ENCODE measurements around the gene SCAF11. TPM values are rescaled to one million over a fixed set of nuclear protein-coding genes. Genes with fewer than 3 reads are reported as not detected.

SCAF11 gene
- total RNA-seq, 1 experiment from 2014 or later, result 79.8 TPM

- no TSS peak for BruUV-seq (replicated peaks)
Observed at GRCh38 chr12:45962553-45963325, 27.6 kb downstream of the SCAF11 start.

More at GRCh38 chr12:45962553-45963325, 27.6 kb downstream of the SCAF11 start:
- H4K20me1 ChIP-seq (ENCODE audit: insufficient read depth), result peaks cover 7% of the 10 kb centered on the region; the same call in 1 of the 2 replicates
- H3K27ac ChIP-seq (ENCODE audit: low read depth, low read length), result no peak overlapping the region
- ATAC-seq (no peak), DNase-seq (ENCODE audit: low read depth, low spot score) (no peak)
- TF ChIP-seq RAD21 (IDR thresholded peaks at IDR 0.05; ENCODE audit: low read depth), result no peak
- no peak for TF ChIP-seq ZFX (IDR thresholded peaks at IDR 0.05)
- TF ChIP-seq ATF3 (IDR thresholded peaks at IDR 0.05), result no peak
- no peak for TF ChIP-seq CTCF (IDR thresholded peaks at IDR 0.05 in 2 of 3, conservative IDR thresholded peaks at IDR 0.05 in 1 of 3; ENCODE audit: borderline replicate concordance in 1 of 3, insufficient read depth in 1 of 3, low read depth in 2 of 3, low read length in 2 of 3)
- no peak for TF ChIP-seq CEBPB (IDR thresholded peaks at IDR 0.05; ENCODE audit: low read depth)
- no peak for TF ChIP-seq POLR2A (IDR thresholded peaks at IDR 0.05; ENCODE audit: borderline replicate concordance, extremely low read depth, insufficient read depth, insufficient read length)
- no peak for TF ChIP-seq ELF1 (IDR thresholded peaks at IDR 0.05; ENCODE audit: borderline replicate concordance, low read depth)
- no peak for TF ChIP-seq JUND (IDR thresholded peaks at IDR 0.05)
- TF ChIP-seq ZNF274 (IDR thresholded peaks at IDR 0.05; ENCODE audit: low read depth, low read length), result no peak
- no peak for TF ChIP-seq SRF (IDR thresholded peaks at IDR 0.05; ENCODE audit: low read depth)
- no peak for TF ChIP-seq TCF7L2 (IDR thresholded peaks at IDR 0.05; ENCODE audit: borderline replicate concordance, extremely low read depth, insufficient read depth, insufficient read length)
- TF ChIP-seq EZH2 (IDR thresholded peaks at IDR 0.05), result no peak
- TF ChIP-seq SIN3A (IDR thresholded peaks at IDR 0.05; ENCODE audit: low read depth), result no peak
- TF ChIP-seq REST (IDR thresholded peaks at IDR 0.05; ENCODE audit: low read depth), result no peak
- TF ChIP-seq EGR1 (IDR thresholded peaks at IDR 0.05; ENCODE audit: low read depth), result no peak
- no peak for TF ChIP-seq YY1 (IDR thresholded peaks at IDR 0.05; ENCODE audit: extremely low read depth, insufficient replicate concordance, low read depth, low read length)
- no peak for TF ChIP-seq MAX (IDR thresholded peaks at IDR 0.05)
- TF ChIP-seq SP1 (IDR thresholded peaks at IDR 0.05; ENCODE audit: low read depth), result no peak
- no peak for TF ChIP-seq POLR2AphosphoS5 (IDR thresholded peaks at IDR 0.05; ENCODE audit: low read depth, low read length)
- TF ChIP-seq ZBTB33 (IDR thresholded peaks at IDR 0.05; ENCODE audit: extremely low read depth, insufficient replicate concordance, low read length), result no peak
- H3K79me2 ChIP-seq (ENCODE audit: insufficient read depth, low read length), result peaks cover 71% of the 10 kb centered on the region
- no peak overlapping the region for H2AFZ ChIP-seq (ENCODE audit: low read depth, low read length, poor library complexity, severe bottlenecking)
- no peaks in the 10 kb centered on the region for H3K27me3 ChIP-seq (ENCODE audit: insufficient read depth, low read length)
- intact Hi-C loops (cut with micrococcal nuclease), result no loop called here
- H3K9ac ChIP-seq (ENCODE audit: low read length), result no peak overlapping the region
- ChIA-PET CTCF (no interaction called here), POLR2A (no interaction called here), RAD21 (ENCODE audit: low non-redundant PET in 1 of 2, low total read pairs in 2 of 2, uncharacterized antibody in 2 of 2, unreplicated experiment in 2 of 2) (no interaction called here)
- peaks cover 4 to 23% of the 10 kb centered on the region in 2 experiments; a peak in 2 of 4 replicates for H3K36me3 ChIP-seq (ENCODE audit: control insufficient read depth in 1 of 2, insufficient read depth in 2 of 2, low read length in 2 of 2)
- H3K4me1 ChIP-seq (ENCODE audit: control insufficient read depth in 1 of 2, insufficient read depth in 2 of 2, low read length in 2 of 2), result no peaks in the 10 kb centered on the region
- H3K9me2 ChIP-seq (ENCODE audit: insufficient read depth), result no peaks in the 10 kb centered on the region
- no peak overlapping the region for H3K4me2 ChIP-seq (ENCODE audit: low read length)
- H3K4me3 ChIP-seq (replicated peaks in 1 of 2; ENCODE audit: low read depth in 1 of 2, low read length in 2 of 2), result no peak overlapping the region
- H3K9me3 ChIP-seq (ENCODE audit: control insufficient read depth in 1 of 2, insufficient read depth in 1 of 2, low read depth in 1 of 2, low read length in 2 of 2), result no peaks in the 10 kb centered on the region

Measured in HCT116 (cell line).